ENCODE data around the gene CYB5B.

GRCh38 chr16:69424053-69424934, at the start of gene CYB5B:
- no peak for TF ChIP-seq CTCF (IDR thresholded peaks at IDR 0.05; ENCODE audit: low read length)
- TF ChIP-seq EZH2phosphoT487 (IDR thresholded peaks at IDR 0.05; ENCODE audit: low read length), result no peak
